Psoas muscle (tissue), 8 donors: Measurements from ENCODE around the gene CLDN22. TPM values are rescaled to one million over a fixed set of nuclear protein-coding genes. Genes with fewer than 3 reads are reported as not detected.

Experiments used
- ATAC-seq, 4 donors: fragments of 200-7000 bp; cut with Tn5 transposase; one replicate each; pipeline ENCODE4 v1.9.1; 2020; ENCODE audit warnings: moderate library complexity in 3 of 4, mild to moderate bottlenecking in 2 of 4
- DNase-seq, 2 donors: peaks; one replicate each; pipeline ENCODE4 v3.0.0-alpha.2; 2020
- H3K27ac ChIP-seq: fragments of 200-600 bp; one replicate; pipeline ENCODE4 v1.8.0; 2022
- H3K27me3 ChIP-seq, 3 donors: fragments of 200-600 bp in 1 of 3; one replicate each; pipeline versions ENCODE4 v1.6.1 to v1.8.0; 2013 to 2022; ENCODE audit warnings: low read length in 2 of 3, mild to moderate bottlenecking in 2 of 3, moderate library complexity in 1 of 3; ENCODE audit not compliant: insufficient read depth in 3 of 3
- H3K36me3 ChIP-seq, 2 donors: fragments of 200-600 bp in 1 of 2; one replicate each; pipeline versions ENCODE4 v1.6.1 to v1.8.0; 2013 to 2022; ENCODE audit warnings: low read depth in 1 of 2, mild to moderate bottlenecking in 1 of 2, moderate library complexity in 1 of 2; ENCODE audit not compliant: insufficient read depth in 1 of 2
- H3K4me1 ChIP-seq: fragments of 200-600 bp; one replicate; pipeline ENCODE4 v1.8.0; 2022
- H3K4me3 ChIP-seq: fragments of 200-600 bp; one replicate; pipeline ENCODE4 v1.8.0; 2022; ENCODE audit warnings: mild to moderate bottlenecking
- H3K9me3 ChIP-seq: fragments of 200-600 bp; one replicate; pipeline ENCODE4 v1.8.0; 2022
- CTCF ChIP-seq: fragments of 200-600 bp; IDR thresholded peaks from one replicate; pipeline ENCODE4 v1.8.0; 2022; ENCODE audit warnings: antibody characterized with exemption
- WGBS, 3 donors: extraction: QIAGEN DNeasy Blood & Tissue Kit; methylation state at CpG; one replicate each; pipeline versions ENCODE4 v1.1.6 to v1.1.7; 2013; 5-methylcytosine and 5-hydroxymethylcytosine counted together
- intact Hi-C, 2 donors: fragments of 100-400 bp; cut with DNase I; formaldehyde crosslinking; loops; one replicate each; pipeline versions ENCODE4 v1.11.0 to v1.14.2; 2022
- polyA plus RNA-seq, 3 donors: library from polyadenylated mRNA; stranded (reverse); fragments of 200-250 nt; gene quantifications; one replicate each; pipeline ENCODE4 v1.2.3, GENCODE V29; 2013
- total RNA-seq, 4 donors: library from RNA; stranded (reverse); fragmentation: NEBNext Ultra II Directional in 2 of 4; extraction: Animal tissue kit (Norgen Biotek cat#: 25700) in 2 of 4; gene quantifications; one replicate each; pipeline versions ENCODE4 v1.2.1 to v1.2.4, GENCODE V29; 2021 to 2023
- donor health status: healthy with polysubstance abuse.
- donor health status: DM: no; HTN: no; CAD: no; lungs with moderate emphysema.
- donor health status: Bipolar disorder and iron deficiency.
- donor health status: healthy.
- donor health status: DM: yes; HTN: yes; CAD: no.
- donor health status: DM: no; HTN: no; CAD: no.
- donor health status: DM: no; HTN: no; CAD: no.
- donor health status: DM: yes; HTN: yes; CAD: no.

Gene CLDN22
- total and polyA plus RNA-seq, 7 donors, result not detected

DNA sequence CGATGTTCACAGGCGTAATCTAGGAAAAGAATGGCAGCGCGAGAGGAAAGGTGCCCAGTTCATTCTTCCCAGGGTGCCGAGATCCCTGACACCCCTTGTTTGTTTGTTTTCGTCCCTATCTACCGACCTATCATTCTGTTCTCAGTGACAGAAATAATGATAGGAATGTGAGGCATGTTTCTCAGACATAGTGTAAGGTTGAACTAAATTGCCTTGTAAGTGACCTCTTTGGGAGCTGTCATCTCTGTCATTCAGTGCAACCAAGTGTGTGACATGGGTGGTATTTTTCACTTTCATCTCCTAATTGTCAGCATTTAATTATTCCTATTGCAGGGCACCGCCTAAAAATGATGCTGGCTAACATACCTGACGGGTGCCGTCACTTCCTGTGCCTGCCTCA is 24.4 kb downstream of the CLDN22 start:
- ATAC-seq (no peak), DNase-seq (no peak)
- Histone ChIP-seq H3K27me3 (no peaks in the 10 kb centered on the region), H3K27ac (no peak overlapping the region), H3K4me1 (no peaks in the 10 kb centered on the region), H3K4me3 (no peak overlapping the region), H3K9me3 (no peaks in the 10 kb centered on the region), H3K36me3 (peaks cover 3 to 35% of the 10 kb centered on the region in 2 donors)
- TF ChIP-seq CTCF, result no peak
- WGBS, 3 donors, result 88 to 90% (median 88%) methylated on average over 10 of the region's 10 CpGs
- intact Hi-C loops, result no loop called here

GRCh38 chr4:183291070-183291469 is 29.0 kb downstream of the CLDN22 start:
- Histone ChIP-seq H3K36me3 (peaks cover 4 to 78% of the 10 kb centered on the region in 2 donors), H3K27ac (no peak overlapping the region), H3K9me3 (no peaks in the 10 kb centered on the region), H3K27me3 (no peaks in the 10 kb centered on the region), H3K4me1 (no peaks in the 10 kb centered on the region), H3K4me3 (no peak overlapping the region)
- no peak for TF ChIP-seq CTCF
- ATAC-seq (no peak), DNase-seq (no peak)
- 91 to 98% (median 96%) methylated on average over 2 of the region's 2 CpGs for WGBS, 3 donors
- intact Hi-C loops, result no loop called here

DNA sequence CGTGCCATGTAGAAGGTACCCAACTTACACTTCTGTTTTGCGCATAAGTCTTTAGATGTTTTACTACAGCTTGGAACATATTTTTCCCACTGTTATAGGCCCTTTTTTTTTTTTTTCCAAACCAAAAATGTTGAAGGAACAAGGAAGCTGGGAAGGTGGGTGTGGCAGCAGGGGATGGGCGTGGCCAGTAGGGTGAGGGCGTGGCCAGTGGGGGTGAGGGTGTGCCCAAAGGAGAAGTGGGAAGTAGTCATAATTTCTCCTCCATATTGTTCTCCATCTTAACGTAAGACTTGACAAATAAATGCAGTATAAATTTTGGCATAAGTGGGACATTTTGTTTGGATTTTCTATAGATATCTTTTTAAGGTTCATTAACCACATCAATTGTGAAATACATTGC is 30.4 kb downstream of the CLDN22 start:
- peaks cover 4 to 78% of the 10 kb centered on the region in 2 donors for H3K36me3 ChIP-seq

DNA sequence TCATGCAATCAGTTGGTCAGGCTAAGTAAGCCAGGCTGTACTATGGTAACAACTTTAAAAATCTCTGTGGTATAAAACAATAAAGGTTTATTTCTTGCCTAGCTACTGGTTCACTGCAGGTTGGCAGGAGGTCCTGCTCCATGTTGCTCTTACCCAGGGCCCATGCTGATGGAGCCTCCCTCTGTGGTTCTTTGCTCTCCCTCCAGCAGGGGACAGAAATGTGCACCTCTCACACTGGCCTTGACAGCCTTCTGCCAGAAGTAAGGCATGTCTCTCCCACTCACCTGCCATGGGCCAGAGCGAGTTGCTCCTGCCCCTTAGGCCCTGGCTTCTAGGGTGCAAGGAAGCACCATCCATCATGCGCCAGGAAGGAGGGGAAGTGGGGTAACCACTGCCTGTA is 31.1 kb downstream of the CLDN22 start:
- DNase-seq, result no peak
- Histone ChIP-seq H3K27ac (no peak overlapping the region), H3K9me3 (no peaks in the 10 kb centered on the region), H3K4me3 (no peak overlapping the region), H3K36me3 (peaks cover 7 to 78% of the 10 kb centered on the region in 2 donors), H3K4me1 (no peaks in the 10 kb centered on the region), H3K27me3 (no peaks in the 10 kb centered on the region)
- ATAC-seq, result no peak
- WGBS, 3 donors, result 93 to 100% (median 97%) methylated on average over 2 of the region's 2 CpGs
- intact Hi-C loops, result no loop called here
- TF ChIP-seq CTCF, result no peak

More for the DNA sequence above, 30.4 kb downstream of the CLDN22 start:
- H3K4me3 ChIP-seq, result no peak overlapping the region
- no peak for DNase-seq
- H3K27ac ChIP-seq, result no peak overlapping the region
- intact Hi-C loops, result no loop called here
- H3K4me1 ChIP-seq, result no peaks in the 10 kb centered on the region
- ATAC-seq, result no peak
- no peaks in the 10 kb centered on the region for H3K9me3 ChIP-seq
- TF ChIP-seq CTCF, result no peak
- WGBS, 3 donors, result 95 to 96% (median 95%) methylated on average over 5 of the region's 5 CpGs
- H3K27me3 ChIP-seq, result no peaks in the 10 kb centered on the region

- Histone ChIP-seq H3K27ac (no peak overlapping the region), H3K4me1 (no peaks in the 10 kb centered on the region), H3K27me3 (no peaks in the 10 kb centered on the region), H3K36me3 (peaks cover 9 to 88% of the 10 kb centered on the region in 2 donors), H3K9me3 (no peaks in the 10 kb centered on the region), H3K4me3 (no peak overlapping the region)
- intact Hi-C loops, result no loop called here
- no peak for ATAC-seq
- DNase-seq, result no peak
- TF ChIP-seq CTCF, result no peak
- WGBS, 3 donors, result 94 to 97% (median 94%) methylated on average over 6 of the region's 6 CpGs
Observed at GRCh38 chr4:183287677-183288076, 32.4 kb downstream of the CLDN22 start.
